H1 (cell line): ENCODE results near the gene PAXX. TPM values are rescaled to one million over a fixed set of nuclear protein-coding genes. Genes with fewer than 3 reads are reported as not detected.

Experiments used
- ATF2 ChIP-seq: IDR thresholded peaks from 2 replicates; pipeline ENCODE4 v1.6.1; 2012; ENCODE audit warnings: low read length, inconsistent platforms
- BCL11A ChIP-seq, 2 experiments: IDR thresholded peaks; one replicate each; pipeline ENCODE4 v1.6.1; 2011; ENCODE audit warnings: low read depth in 2 of 2, low read length in 2 of 2, mild to moderate bottlenecking in 2 of 2
- EGR1 ChIP-seq: IDR thresholded peaks from 2 replicates; pipeline ENCODE4 v1.6.1; 2011; ENCODE audit warnings: low read depth, low read length, borderline replicate concordance
- KDM5A ChIP-seq: fragments of 200-600 bp; IDR thresholded peaks from 2 replicates; pipeline ENCODE4 v1.7.1; 2012; ENCODE audit warnings: mild to moderate bottlenecking, low read length, inconsistent platforms, mixed read lengths
- MAX ChIP-seq: IDR thresholded peaks from 2 replicates; pipeline ENCODE4 v1.6.1; 2012; ENCODE audit warnings: inconsistent platforms
- RXRA ChIP-seq: IDR thresholded peaks from 2 replicates; pipeline ENCODE4 v1.6.1; 2011; ENCODE audit warnings: low read depth, mild to moderate bottlenecking, low read length, moderate library complexity; ENCODE audit not compliant: insufficient read depth
- SP2 ChIP-seq: IDR thresholded peaks from 2 replicates; pipeline ENCODE4 v1.6.1; 2012; ENCODE audit warnings: mild to moderate bottlenecking, low read length, inconsistent platforms
- SP4 ChIP-seq: IDR thresholded peaks from 2 replicates; pipeline ENCODE4 v1.6.1; 2012; ENCODE audit warnings: low read length, inconsistent platforms
- TEAD4 ChIP-seq: IDR thresholded peaks from 2 replicates; pipeline ENCODE4 v1.6.1; 2012; ENCODE audit warnings: low read depth, low read length, inconsistent platforms, mixed read lengths
- polyA plus RNA-seq, 7 experiments: library from polyadenylated mRNA; depleted of rRNA in 3 of 7; stranded (reverse) in 5 of 7; unstranded in 2 of 7; fragments of >200 nt in 5 of 7; fragments of 200-250 nt in 2 of 7; gene quantifications; 1 replicate in 5 of 7; 2 replicates in 1 of 7; 4 replicates in 1 of 7; pipeline versions ENCODE4 v1.2.1 to v1.2.3, GENCODE V29; 2011 to 2013; ENCODE audit warnings: missing spikeins in 2 of 7, mixed read lengths in 2 of 7
- total RNA-seq: library from RNA; stranded (reverse); fragmentation: NEBNext Ultra II Directional; extraction: Animal tissue kit (Norgen Biotek cat#: 25700); gene quantifications from 2 replicates; pipeline ENCODE4 v1.2.1, GENCODE V29; 2021

The PAXX gene
- total and polyA plus RNA-seq, 2 of the 8 experiments (the other 6 are each of a cell fraction or from before 2014, with no cell fraction given): 43.4 to 45.9 TPM

- TF ChIP-seq BCL11A (IDR thresholded peaks at IDR 0.05; ENCODE audit: low read depth in 2 of 2, low read length in 2 of 2): no peak
- no peak for TF ChIP-seq TEAD4
- no peak for TF ChIP-seq EGR1
- no peak for TF ChIP-seq KDM5A
- TF ChIP-seq MAX: no peak
- no peak for TF ChIP-seq ATF2
- no peak for TF ChIP-seq SP2
- TF ChIP-seq SP4: no peak
- no peak for TF ChIP-seq RXRA
- TF ChIP-seq, all 59 proteins: peak for 0
Observed at GRCh38 chr9:137037483-137037882, 45.3 kb downstream of the PAXX start (continued).
